B cell (primary cell): ENCODE data around the gene PPOX. TPM values are rescaled to one million over a fixed set of nuclear protein-coding genes. Genes with fewer than 3 reads are reported as not detected.

ENCODE experiments used
- ATAC-seq: fragments of 200-7000 bp; cut with Tn5 transposase; one replicate; pipeline ENCODE4 v1.10.0; 2021; ENCODE audit warnings: low read depth, mild to moderate bottlenecking, moderate number of reproducible peaks, moderate library complexity
- CTCF ChIA-PET: fragments of 350-600 bp; sonication (Branson Sonifier 250); formaldehyde crosslinking; loops from one replicate; lab custom pipeline; 2021; ENCODE audit warnings: antibody characterized with exemption, inconsistent platforms; lab: Charles Lee
- POLR2A ChIA-PET: fragments of 350-600 bp; sonication (Branson Sonifier 250); formaldehyde crosslinking; loops from one replicate; lab custom pipeline; 2021; ENCODE audit warnings: antibody characterized with exemption; lab: Charles Lee
- DNase-seq: peaks from one replicate; pipeline ENCODE4 v3.0.0; 2013
- H2AFZ ChIP-seq: 2 replicates; pipeline ENCODE4 v1.6.1; 2012; ENCODE audit warnings: mild to moderate bottlenecking, low read depth, low read length; ENCODE audit not compliant: insufficient read depth, poor library complexity, severe bottlenecking
- H3K27ac ChIP-seq, 2 donors: 1 replicate in 1 of 2; 2 replicates in 1 of 2; pipeline ENCODE4 v1.5.1; 2012 to 2013; ENCODE audit warnings: low read length in 2 of 2, mild to moderate bottlenecking in 2 of 2, moderate library complexity in 1 of 2
- H3K27me3 ChIP-seq, 4 experiments: fragments of 200-600 bp in 1 of 4; sonication (generic) in 1 of 4; replicated peaks in 1 of 4; 1 replicate in 2 of 4; 2 replicates in 2 of 4; pipeline versions ENCODE4 v1.6.1 to v1.7.0; 2013 to 2016; ENCODE audit warnings: low read length in 3 of 4, mild to moderate bottlenecking in 2 of 4, mixed read lengths in 1 of 4, moderate library complexity in 1 of 4; ENCODE audit not compliant: insufficient read depth in 4 of 4, control insufficient read depth in 3 of 4; ENCODE audit errors: control extremely low read depth in 1 of 4
- H3K36me3 ChIP-seq, 2 experiments: replicated peaks in 1 of 2; 1 replicate in 1 of 2; 2 replicates in 1 of 2; pipeline versions ENCODE4 v1.6.1 to v1.7.1; 2013; ENCODE audit warnings: low read length in 1 of 2; ENCODE audit not compliant: insufficient read depth in 2 of 2, control insufficient read depth in 1 of 2; ENCODE audit errors: control extremely low read depth in 1 of 2, extremely low read depth in 1 of 2
- H3K4me1 ChIP-seq, 2 donors: fragments of 200-600 bp in 1 of 2; sonication (generic) in 1 of 2; 1 replicate in 1 of 2; 2 replicates in 1 of 2; pipeline versions ENCODE4 v1.5.1 to v1.6.1; 2013 to 2017; ENCODE audit warnings: low read length in 2 of 2; ENCODE audit not compliant: control insufficient read depth in 2 of 2, insufficient read depth in 2 of 2
- H3K4me2 ChIP-seq: replicated peaks from 2 replicates; pipeline ENCODE3; 2012; ENCODE audit warnings: mild to moderate bottlenecking, low read depth, low read length; ENCODE audit not compliant: poor library complexity, severe bottlenecking
- H3K4me3 ChIP-seq, 5 experiments: fragments of 200-600 bp in 1 of 5; sonication (generic) in 1 of 5; 1 replicate in 3 of 5; 2 replicates in 2 of 5; pipeline versions ENCODE4 v1.5.1 to v1.7.0; 2011 to 2016; ENCODE audit warnings: low read length in 4 of 5, mild to moderate bottlenecking in 4 of 5, low read depth in 2 of 5, control low read depth in 1 of 5, moderate library complexity in 1 of 5; ENCODE audit not compliant: insufficient read depth in 1 of 5; ENCODE audit errors: control extremely low read depth in 1 of 5, extremely low read depth in 1 of 5
- H3K79me2 ChIP-seq: fragments of 200-600 bp; sonication (generic); one replicate; pipeline ENCODE4 v1.6.0; 2016; ENCODE audit warnings: low read length; ENCODE audit not compliant: control insufficient read depth, insufficient read depth
- H3K9ac ChIP-seq: fragments of 200-600 bp; sonication (generic); 2 replicates; pipeline ENCODE4 v1.6.1; 2017; ENCODE audit warnings: mild to moderate bottlenecking, low read length, moderate library complexity
- H3K9me3 ChIP-seq, 3 donors: one replicate each; pipeline versions ENCODE4 v1.6.1 to v1.7.1; 2013; ENCODE audit warnings: low read length in 2 of 3; ENCODE audit not compliant: control insufficient read depth in 2 of 3, insufficient read depth in 1 of 3; ENCODE audit errors: control extremely low read depth in 1 of 3
- H4K20me1 ChIP-seq: 2 replicates; pipeline ENCODE4 v1.6.0; 2012; ENCODE audit warnings: mild to moderate bottlenecking, low read length; ENCODE audit not compliant: insufficient read depth, control insufficient read depth, poor library complexity, severe bottlenecking
- H3K27ac Mint-ChIP-seq: one replicate; pipeline ENCODE4 v1.8.0; 2021; ENCODE audit warnings: mixed read lengths
- H3K27me3 Mint-ChIP-seq: one replicate; pipeline ENCODE4 v1.8.0; 2021; ENCODE audit warnings: mixed read lengths
- H3K4me1 Mint-ChIP-seq: one replicate; pipeline ENCODE4 v1.8.0; 2021; ENCODE audit warnings: mixed read lengths
- H3K4me3 Mint-ChIP-seq: one replicate; pipeline ENCODE4 v1.8.0; 2021; ENCODE audit warnings: mixed read lengths
- H3K9me3 Mint-ChIP-seq: one replicate; pipeline ENCODE4 v1.8.0; 2022; ENCODE audit warnings: mixed read lengths; ENCODE audit not compliant: insufficient read depth
- EZH2 ChIP-seq: IDR thresholded peaks from 2 replicates; pipeline ENCODE4 v1.6.1; 2012; ENCODE audit warnings: borderline replicate concordance, low read depth, mild to moderate bottlenecking, moderate library complexity, low read length; ENCODE audit not compliant: insufficient read depth, poor library complexity, severe bottlenecking
- WGBS: methylation state at CpG from one replicate; pipeline ENCODE4 v1.1.5; 2013; ENCODE audit warnings: missing lambda C conversion rate; ENCODE audit not compliant: insufficient coverage; 5-methylcytosine and 5-hydroxymethylcytosine counted together
- intact Hi-C: fragments of 100-400 bp; cut with micrococcal nuclease; formaldehyde crosslinking; loops from one replicate; pipeline ENCODE4 v1.10.0; 2022
- polyA plus RNA-seq: library from polyadenylated mRNA; depleted of rRNA; stranded (reverse); fragments of >200 nt; gene quantifications from 2 replicates; pipeline ENCODE4 v1.2.3, GENCODE V29; 2012
- total RNA-seq, 2 donors: library from RNA; stranded (reverse); fragments of 120-200 nt in 1 of 2; gene quantifications; 1 replicate in 1 of 2; 2 replicates in 1 of 2; pipeline versions ENCODE4 v1.2.3 to v1.2.4, GENCODE V29; 2013 to 2022
- TF ChIP-seq, protein P1 (sequence below): fragments of 200-600 bp; IDR thresholded peaks from one replicate; pipeline ENCODE4 v1.8.0; 2022; ENCODE audit warnings: antibody characterized with exemption, mild to moderate bottlenecking

The PPOX gene
- total and polyA plus RNA-seq, 2 donors (not counting 1 experiment from before 2014, with no cell fraction given) = 65.6 to 82.3 TPM

DNA sequence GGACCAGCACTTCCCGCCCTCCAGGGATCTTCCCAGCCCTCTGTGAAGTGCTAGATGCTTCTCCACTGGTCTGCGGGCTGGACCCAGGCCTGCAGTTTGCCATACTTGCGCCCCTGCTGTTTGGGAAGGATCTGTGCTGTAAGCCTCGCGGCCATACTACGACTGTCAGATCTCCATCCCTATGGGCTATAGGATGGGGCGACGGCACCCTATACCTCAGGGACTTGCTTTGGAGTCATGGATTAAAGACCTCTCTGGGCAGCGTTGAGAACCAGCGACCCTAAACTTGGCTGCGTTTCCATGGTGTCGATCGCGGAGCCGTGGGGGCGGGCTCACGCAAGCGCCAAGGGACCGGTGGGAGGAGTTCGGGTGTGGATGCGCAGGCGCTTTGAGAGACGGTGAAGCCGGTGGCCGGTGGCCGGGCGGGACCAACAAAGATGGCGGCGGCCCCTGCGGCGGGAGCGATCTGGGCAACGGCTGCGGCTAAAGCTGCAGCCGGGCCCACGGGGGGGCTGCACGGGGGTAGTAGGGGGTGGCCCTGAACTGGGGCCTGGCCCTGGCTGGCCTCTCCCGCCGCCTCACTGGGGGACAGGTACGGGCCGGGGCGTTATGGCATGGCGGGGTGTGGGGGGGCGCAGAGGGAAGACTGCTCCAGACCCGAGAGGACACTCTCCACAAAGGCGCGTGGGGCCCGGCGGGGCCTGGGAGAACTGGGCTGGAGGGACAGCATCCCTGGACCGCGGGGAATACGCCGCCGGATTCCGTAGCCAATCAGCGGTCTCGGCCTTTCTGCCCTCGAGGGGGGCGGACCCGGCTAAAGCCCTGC lies 6.9 kb upstream of the PPOX start, which contains the start of gene USP21:
USP21 (plus strand) TSS at position 414 of the 826 bp plus-strand sequence. CDS start 1,141 bp downstream, outside the sequence.
- Mint-ChIP-seq H3K27ac (peak within 1 kb of the TSS; percentile 93), H3K9me3 (no peaks in the 10 kb centered on the region), H3K27me3 (no peaks in the 10 kb centered on the region), H3K4me1 (peaks cover 55% of the 10 kb centered on the region), H3K4me3 (peak within 1 kb of the TSS; percentile 92)
- Histone ChIP-seq H4K20me1 (no peaks in the 10 kb centered on the region), H3K4me2 (peak within 1 kb of the TSS; percentile 80), H3K9ac (peak within 1 kb of the TSS; percentile 88), H3K27me3 (no peaks in the 10 kb centered on the region), H2AFZ (peak within 1 kb of the TSS; percentile 90), H3K27ac (peak within 1 kb of the TSS; percentile 74 to 76), H3K9me3 (peaks cover 0 to 3% (median 0%) of the 10 kb centered on the region in 3 donors), H3K4me1 (peaks cover 31 to 33% of the 10 kb centered on the region in 2 donors), H3K79me2 (peaks cover 37% of the 10 kb centered on the region), H3K36me3 (peaks cover 0 to 40% of the 10 kb centered on the region in 2 experiments), H3K4me3 (peak within 1 kb of the TSS; percentile 69 to 92 (median 85))
- DNase-seq (peak; percentile 94), ATAC-seq (peak; percentile 96)
- 5% methylated on average over 60 of the region's 60 CpGs for WGBS
- intact Hi-C loops = loop anchor here (1.0 to 10.0 kb wide), 4 partner anchors 18 to 814 kb away; partner anchors contain the start of genes B4GALT3, COPA, DEDD and NCSTN
- ChIA-PET POLR2A (interaction anchor here (1.0 kb wide), 1 partner anchor 230 kb away, joined by 4 read pairs; no protein-coding TSS in a partner anchor), CTCF (interaction anchor here (1.0 to 2.0 kb wide), 6 partner anchors 11 to 223 kb away, joined by 3 to 5 read pairs (median 3); no protein-coding TSS in a partner anchor)
- no peak for TF ChIP-seq EZH2
- TF ChIP-seq, protein P1, sequence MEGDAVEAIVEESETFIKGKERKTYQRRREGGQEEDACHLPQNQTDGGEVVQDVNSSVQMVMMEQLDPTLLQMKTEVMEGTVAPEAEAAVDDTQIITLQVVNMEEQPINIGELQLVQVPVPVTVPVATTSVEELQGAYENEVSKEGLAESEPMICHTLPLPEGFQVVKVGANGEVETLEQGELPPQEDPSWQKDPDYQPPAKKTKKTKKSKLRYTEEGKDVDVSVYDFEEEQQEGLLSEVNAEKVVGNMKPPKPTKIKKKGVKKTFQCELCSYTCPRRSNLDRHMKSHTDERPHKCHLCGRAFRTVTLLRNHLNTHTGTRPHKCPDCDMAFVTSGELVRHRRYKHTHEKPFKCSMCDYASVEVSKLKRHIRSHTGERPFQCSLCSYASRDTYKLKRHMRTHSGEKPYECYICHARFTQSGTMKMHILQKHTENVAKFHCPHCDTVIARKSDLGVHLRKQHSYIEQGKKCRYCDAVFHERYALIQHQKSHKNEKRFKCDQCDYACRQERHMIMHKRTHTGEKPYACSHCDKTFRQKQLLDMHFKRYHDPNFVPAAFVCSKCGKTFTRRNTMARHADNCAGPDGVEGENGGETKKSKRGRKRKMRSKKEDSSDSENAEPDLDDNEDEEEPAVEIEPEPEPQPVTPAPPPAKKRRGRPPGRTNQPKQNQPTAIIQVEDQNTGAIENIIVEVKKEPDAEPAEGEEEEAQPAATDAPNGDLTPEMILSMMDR = no peak
